ENCODE results near the gene CACNA1C. TPM values are rescaled to one million over a fixed set of nuclear protein-coding genes. Genes with fewer than 3 reads are reported as not detected.
A peak's percentile ranks its signal among the peaks of the same experiment; 100 is the strongest.
"Not testable (repeated sequence)": the region's sequence is repeated elsewhere in the genome, so short reads cannot be mapped to it uniquely, and the experiment has no call there.

Gene CACNA1C
- total RNA-seq, 1 donor from 2014 or later: 6.5 TPM

- DNase-seq: no peak
These were observed 23.4 kb downstream of the CACNA1C start for GRCh38 chr12:2076196-2076570.

- DNase-seq: no peak
These were observed 23.9 kb downstream of the CACNA1C start for GRCh38 chr12:2076728-2077127.

GRCh38 chr12:2080604-2081003 lies 27.8 kb downstream of the CACNA1C start:
- DNase-seq: no peak

GRCh38 chr12:2082321-2082720 lies 29.5 kb downstream of the CACNA1C start:
- no peak for DNase-seq

- no peak for DNase-seq
These were observed 30.2 kb downstream of the CACNA1C start for GRCh38 chr12:2083008-2083407.

GRCh38 chr12:2083561-2083960 lies 30.8 kb downstream of the CACNA1C start:
- DNase-seq: no peak

- DNase-seq: no peak
These were observed 31.9 kb downstream of the CACNA1C start for GRCh38 chr12:2084553-2085296.

GRCh38 chr12:2092354-2092753 lies 39.6 kb downstream of the CACNA1C start:
- DNase-seq: no peak

GRCh38 chr12:2092890-2093289 lies 40.1 kb downstream of the CACNA1C start:
- no peak for DNase-seq

GRCh38 chr12:2094597-2094996 lies 41.8 kb downstream of the CACNA1C start:
- DNase-seq: no peak

GRCh38 chr12:2095878-2096277 lies 43.1 kb downstream of the CACNA1C start:
- peak; percentile 57 for DNase-seq

GRCh38 chr12:2097617-2098016 lies 44.8 kb downstream of the CACNA1C start:
- no peak for DNase-seq

GRCh38 chr12:2098852-2099251 lies 46.1 kb downstream of the CACNA1C start:
- DNase-seq: no peak

GRCh38 chr12:2099595-2099994 lies 46.8 kb downstream of the CACNA1C start:
- no peak for DNase-seq

- no peak for DNase-seq
These were observed 48.6 kb downstream of the CACNA1C start for GRCh38 chr12:2101359-2101758.

- DNase-seq: no peak
These were observed 49.0 kb downstream of the CACNA1C start for GRCh38 chr12:2101771-2102170.

- DNase-seq: not testable (repeated sequence)
These were observed 49.9 kb downstream of the CACNA1C start for GRCh38 chr12:2102736-2103135.

- DNase-seq: not testable (repeated sequence)
These were observed 52.6 kb downstream of the CACNA1C start for GRCh38 chr12:2105387-2105786.

GRCh38 chr12:2108166-2108565 lies 55.4 kb downstream of the CACNA1C start:
- DNase-seq: no peak

- DNase-seq: no peak
These were observed 56.3 kb downstream of the CACNA1C start for GRCh38 chr12:2108975-2109671.

- no peak for DNase-seq
These were observed 57.3 kb downstream of the CACNA1C start for GRCh38 chr12:2110127-2110526.

- DNase-seq: no peak
These were observed 58.2 kb downstream of the CACNA1C start for GRCh38 chr12:2110849-2111566.

GRCh38 chr12:2111826-2112225 lies 59.0 kb downstream of the CACNA1C start:
- no peak for DNase-seq

Measured in tongue (tissue), 2 donors.